Breast epithelium (tissue), 4 donors: ENCODE results near the gene GAPDHS. TPM values are rescaled to one million over a fixed set of nuclear protein-coding genes. Genes with fewer than 3 reads are reported as not detected.

Experiments
- DNase-seq, 2 donors: peaks; one replicate each; pipeline ENCODE4 v3.0.0-alpha.2; 2019; ENCODE audit warnings: low spot score in 2 of 2
- H3K27ac ChIP-seq, 2 donors: fragments of 200-600 bp; sonication (generic) in 1 of 2; one replicate each; pipeline ENCODE4 v1.5.1; 2016 to 2019; ENCODE audit warnings: mild to moderate bottlenecking in 1 of 2
- H3K27me3 ChIP-seq, 2 donors: fragments of 200-600 bp; sonication (generic) in 1 of 2; one replicate each; pipeline versions ENCODE4 v1.5.1 to v1.6.0; 2017 to 2019; ENCODE audit warnings: control low read depth in 1 of 2, mild to moderate bottlenecking in 1 of 2
- H3K36me3 ChIP-seq: fragments of 200-600 bp; one replicate; pipeline ENCODE4 v1.5.1; 2019
- H3K4me1 ChIP-seq, 2 donors: fragments of 200-600 bp; sonication (generic); one replicate each; pipeline ENCODE4 v1.5.1; 2016 to 2019; ENCODE audit warnings: control low read depth in 1 of 2
- H3K4me3 ChIP-seq, 3 donors: fragments of 200-600 bp; sonication (generic); 1 replicate in 2 of 3; 2 replicates in 1 of 3; pipeline ENCODE4 v1.5.1; 2016 to 2019; ENCODE audit warnings: mild to moderate bottlenecking in 3 of 3, moderate library complexity in 2 of 3
- H3K9me3 ChIP-seq, 2 donors: fragments of 200-600 bp; sonication (generic) in 1 of 2; one replicate each; pipeline ENCODE4 v1.5.1; 2016 to 2019; ENCODE audit warnings: control low read depth in 1 of 2
- POLR2A ChIP-seq: fragments of 450-650 bp; IDR thresholded peaks from one replicate; pipeline ENCODE4 v1.6.1; 2016; ENCODE audit warnings: antibody characterized with exemption, mild to moderate bottlenecking, moderate library complexity
- POLR2AphosphoS5 ChIP-seq, 3 donors: sonication (generic); formaldehyde crosslinking; IDR thresholded peaks; one replicate each; pipeline ENCODE4 v1.6.1; 2017; ENCODE audit warnings: antibody characterized with exemption in 3 of 3
- intact Hi-C: fragments of 100-400 bp; cut with DNase I; formaldehyde crosslinking; loops from one replicate; pipeline ENCODE4 v1.15.1; 2023; ENCODE audit warnings: low total_unique reads
- total RNA-seq, 3 donors: library from RNA; depleted of rRNA; stranded (reverse); fragments of >200 nt; gene quantifications; one replicate each; pipeline ENCODE4 v1.1.0, GENCODE V29; 2016
- TF ChIP-seq, protein P1 (sequence below), 3 donors: fragments of 450-650 bp; IDR thresholded peaks; one replicate each; pipeline ENCODE4 v1.5.1; 2016 to 2017; ENCODE audit warnings: antibody characterized with exemption in 3 of 3, mild to moderate bottlenecking in 3 of 3, moderate library complexity in 3 of 3

GAPDHS gene
- total RNA-seq, 3 donors from 2014 or later: not detected

DNA sequence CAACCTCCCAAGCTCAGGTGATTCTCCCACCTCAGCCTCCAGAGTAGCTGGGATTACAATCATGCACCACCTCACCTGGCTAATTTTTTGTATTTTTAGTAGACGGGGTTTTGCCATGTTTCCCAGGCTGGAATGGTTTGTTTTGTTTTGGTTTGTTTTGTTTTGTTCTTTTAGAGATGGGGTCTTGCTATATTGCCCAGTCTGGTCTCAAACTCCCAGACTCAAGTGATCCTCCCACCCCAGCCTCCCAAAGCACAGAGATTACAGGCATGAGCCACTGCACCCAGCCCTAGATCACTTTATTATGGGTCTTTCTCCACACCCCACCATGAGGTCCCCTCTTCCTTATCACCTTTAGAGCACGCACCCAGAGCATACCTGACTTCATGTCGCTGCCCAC lies 35.0 kb upstream of the GAPDHS start:
- no peak overlapping the region for H3K4me3 ChIP-seq
- no peaks in the 10 kb centered on the region for H3K9me3 ChIP-seq
- no peaks in the 10 kb centered on the region for H3K36me3 ChIP-seq
- DNase-seq: no peak
- H3K27me3 ChIP-seq: no peaks in the 10 kb centered on the region
- TF ChIP-seq, protein P1, sequence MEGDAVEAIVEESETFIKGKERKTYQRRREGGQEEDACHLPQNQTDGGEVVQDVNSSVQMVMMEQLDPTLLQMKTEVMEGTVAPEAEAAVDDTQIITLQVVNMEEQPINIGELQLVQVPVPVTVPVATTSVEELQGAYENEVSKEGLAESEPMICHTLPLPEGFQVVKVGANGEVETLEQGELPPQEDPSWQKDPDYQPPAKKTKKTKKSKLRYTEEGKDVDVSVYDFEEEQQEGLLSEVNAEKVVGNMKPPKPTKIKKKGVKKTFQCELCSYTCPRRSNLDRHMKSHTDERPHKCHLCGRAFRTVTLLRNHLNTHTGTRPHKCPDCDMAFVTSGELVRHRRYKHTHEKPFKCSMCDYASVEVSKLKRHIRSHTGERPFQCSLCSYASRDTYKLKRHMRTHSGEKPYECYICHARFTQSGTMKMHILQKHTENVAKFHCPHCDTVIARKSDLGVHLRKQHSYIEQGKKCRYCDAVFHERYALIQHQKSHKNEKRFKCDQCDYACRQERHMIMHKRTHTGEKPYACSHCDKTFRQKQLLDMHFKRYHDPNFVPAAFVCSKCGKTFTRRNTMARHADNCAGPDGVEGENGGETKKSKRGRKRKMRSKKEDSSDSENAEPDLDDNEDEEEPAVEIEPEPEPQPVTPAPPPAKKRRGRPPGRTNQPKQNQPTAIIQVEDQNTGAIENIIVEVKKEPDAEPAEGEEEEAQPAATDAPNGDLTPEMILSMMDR (IDR thresholded peaks at IDR 0.05): no peak
- TF ChIP-seq POLR2A (no peak), POLR2AphosphoS5 (IDR thresholded peaks at IDR 0.05) (no peak)
- no peak overlapping the region for H3K27ac ChIP-seq
- no peaks in the 10 kb centered on the region for H3K4me1 ChIP-seq
- intact Hi-C loops: no loop called here

DNA sequence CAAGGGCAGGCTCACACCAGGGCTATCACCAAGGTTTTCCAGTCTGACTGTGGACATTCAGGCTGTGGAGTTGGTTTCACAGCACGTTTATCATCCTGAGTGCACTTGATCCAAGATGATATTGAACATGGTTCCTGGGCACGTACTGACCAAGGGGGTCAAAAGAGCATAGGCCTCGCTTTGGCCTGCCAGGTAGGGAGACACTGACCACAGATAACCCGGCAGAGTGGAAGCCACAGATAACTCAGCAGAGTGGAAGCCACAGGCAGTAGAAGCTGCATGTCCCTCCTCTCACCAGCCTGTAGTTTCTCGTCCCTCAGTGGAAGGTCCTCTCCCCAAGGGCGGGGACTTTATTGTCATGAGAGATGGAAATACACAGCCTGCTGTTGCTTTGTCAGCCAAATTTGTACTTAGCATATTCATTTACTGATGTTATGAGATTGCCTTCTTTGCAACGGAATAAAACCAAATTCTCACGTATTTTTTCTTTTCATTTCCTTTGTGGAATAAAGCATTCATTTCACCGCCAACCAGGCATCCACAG lies 34.2 kb upstream of the GAPDHS start:
- H3K9me3 ChIP-seq: no peaks in the 10 kb centered on the region
- no peaks in the 10 kb centered on the region for H3K36me3 ChIP-seq
- H3K27me3 ChIP-seq: no peaks in the 10 kb centered on the region
- DNase-seq: no peak
- H3K4me3 ChIP-seq: no peak overlapping the region
- intact Hi-C loops: no loop called here
- no peaks in the 10 kb centered on the region for H3K4me1 ChIP-seq
- H3K27ac ChIP-seq: no peak overlapping the region
- TF ChIP-seq POLR2A (no peak), POLR2AphosphoS5 (IDR thresholded peaks at IDR 0.05) (no peak)
- TF ChIP-seq, protein P1 (IDR thresholded peaks at IDR 0.05): no peak

DNA sequence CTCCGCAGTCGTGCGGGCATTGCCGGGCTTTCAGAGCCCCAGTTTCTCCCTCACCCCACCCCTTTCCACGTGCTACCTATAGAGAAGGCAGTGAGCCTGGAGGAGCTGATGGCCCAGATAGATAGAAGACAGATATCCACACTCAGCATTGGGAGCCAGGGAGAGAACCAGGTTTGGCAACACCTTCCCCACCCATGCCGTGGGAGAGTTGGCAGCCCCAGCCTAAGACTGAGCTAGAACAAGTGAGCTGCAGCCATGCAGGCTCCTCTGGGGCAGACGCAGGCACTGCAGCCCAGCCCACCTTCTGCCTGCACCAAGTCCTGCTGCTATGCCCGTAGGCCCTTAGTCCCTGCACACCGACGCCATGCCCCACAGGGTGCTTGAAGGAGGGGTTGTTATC lies 32.6 kb upstream of the GAPDHS start:
- no peak overlapping the region for H3K27ac ChIP-seq
- intact Hi-C loops: no loop called here
- no peak for DNase-seq
- H3K36me3 ChIP-seq: no peaks in the 10 kb centered on the region
- no peaks in the 10 kb centered on the region for H3K27me3 ChIP-seq
- no peaks in the 10 kb centered on the region for H3K9me3 ChIP-seq
- no peak overlapping the region for H3K4me3 ChIP-seq
- TF ChIP-seq, protein P1 (IDR thresholded peaks at IDR 0.05): no peak
- TF ChIP-seq POLR2A: no peak
- TF ChIP-seq POLR2AphosphoS5 (IDR thresholded peaks at IDR 0.05): no peak
- H3K4me1 ChIP-seq: no peaks in the 10 kb centered on the region

DNA sequence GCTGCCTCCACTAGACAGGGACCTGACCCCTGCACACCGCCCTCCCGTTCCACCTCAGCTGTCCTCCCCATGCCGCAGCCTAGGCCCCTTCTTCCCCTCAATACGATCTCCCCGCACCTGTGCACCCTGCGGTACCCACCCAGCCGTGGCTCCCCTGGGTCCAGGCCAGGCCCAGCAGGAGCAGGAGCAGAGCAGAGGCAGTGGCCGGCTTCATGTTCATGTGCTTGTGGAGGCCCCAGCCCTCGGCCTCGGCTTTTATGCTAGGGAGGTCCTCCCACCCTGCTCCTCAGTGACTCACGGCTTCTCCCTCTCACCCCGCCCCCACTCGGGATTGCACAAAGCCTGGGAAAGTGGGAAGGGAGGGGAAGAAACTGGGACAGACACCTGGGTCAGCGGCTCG lies 31.6 kb upstream of the GAPDHS start:
- no peak for DNase-seq
- no peak overlapping the region for H3K4me3 ChIP-seq
- H3K36me3 ChIP-seq: no peaks in the 10 kb centered on the region
- no peak for TF ChIP-seq POLR2AphosphoS5 (IDR thresholded peaks at IDR 0.05)
- no peak for TF ChIP-seq POLR2A
- TF ChIP-seq, protein P1 (IDR thresholded peaks at IDR 0.05): no peak
- H3K4me1 ChIP-seq: no peaks in the 10 kb centered on the region
- no peaks in the 10 kb centered on the region for H3K27me3 ChIP-seq
- H3K9me3 ChIP-seq: no peaks in the 10 kb centered on the region
- H3K27ac ChIP-seq: no peak overlapping the region
- intact Hi-C loops: no loop called here

DNA sequence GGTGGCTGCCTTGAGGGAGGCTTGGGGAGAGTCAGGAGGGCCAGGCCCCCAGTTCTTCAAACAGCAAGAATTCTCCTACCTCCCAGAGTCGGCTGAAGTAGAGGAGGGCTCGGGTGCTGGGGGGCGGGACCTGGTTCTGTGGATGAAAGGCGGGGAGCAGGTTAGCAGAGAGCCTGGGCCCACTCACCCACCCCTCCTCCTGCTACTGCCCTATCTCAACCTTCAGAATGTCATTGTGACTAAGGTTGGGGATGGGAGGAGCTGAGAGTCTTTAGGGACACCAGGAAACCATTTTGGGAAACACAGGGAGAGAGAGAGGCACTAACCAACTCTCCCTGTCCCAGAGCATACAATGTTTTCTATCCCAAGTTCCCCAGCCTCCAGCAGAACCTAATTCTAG lies 30.5 kb upstream of the GAPDHS start:
- H3K4me3 ChIP-seq: no peak overlapping the region
- intact Hi-C loops: no loop called here
- no peaks in the 10 kb centered on the region for H3K36me3 ChIP-seq
- H3K4me1 ChIP-seq: no peaks in the 10 kb centered on the region
- TF ChIP-seq POLR2A (no peak), POLR2AphosphoS5 (IDR thresholded peaks at IDR 0.05) (no peak)
- TF ChIP-seq, protein P1 (IDR thresholded peaks at IDR 0.05): no peak
- no peak for DNase-seq
- H3K9me3 ChIP-seq: no peaks in the 10 kb centered on the region
- no peaks in the 10 kb centered on the region for H3K27me3 ChIP-seq
- no peak overlapping the region for H3K27ac ChIP-seq
